Measurements from ENCODE around the gene PPM1L. TPM values are rescaled to one million over a fixed set of nuclear protein-coding genes. Genes with fewer than 3 reads are reported as not detected.

PPM1L gene
- total and polyA plus RNA-seq, 2 of the 13 experiments (the other 11 are each of a cell fraction or from before 2014, with no cell fraction given), result 0.22 to 1.4 TPM

- ChIA-PET POLR2A (no interaction called here), CTCF (ENCODE audit: low intra/inter-chr PET ratio, low total read pairs) (no interaction called here)
- Histone ChIP-seq H3K9me3 (ENCODE audit: low read length) (no peaks in the 10 kb centered on the region), H3K27ac (ENCODE audit: extremely low read length, insufficient read depth, low read length) (no peak overlapping the region), H2AFZ (ENCODE audit: low read length) (no peak overlapping the region), H3K79me2 (ENCODE audit: insufficient read depth, low read length) (no peaks in the 10 kb centered on the region), H3K4me1 (ENCODE audit: insufficient read depth, low read length) (no peaks in the 10 kb centered on the region), H3K27me3 (ENCODE audit: control insufficient read depth in 1 of 2, insufficient read depth in 2 of 2, low read length in 2 of 2) (no peaks in the 10 kb centered on the region), H4K20me1 (ENCODE audit: insufficient read depth, low read length) (no peaks in the 10 kb centered on the region), H3K4me2 (ENCODE audit: low read depth, low read length) (no peak overlapping the region), H3K4me3 (replicated peaks in 1 of 3; ENCODE audit: insufficient read depth in 1 of 3, low read depth in 2 of 3, low read length in 3 of 3) (no peak overlapping the region), H3K9ac (ENCODE audit: insufficient read depth, low read depth, low read length) (no peak overlapping the region), H3K36me3 (replicated peaks in 1 of 2; ENCODE audit: control insufficient read depth in 1 of 2, insufficient read depth in 2 of 2, low read length in 2 of 2) (no peaks in the 10 kb centered on the region)
- no peak for TF ChIP-seq MTERF4 (CRISPR knock-in tag; IDR thresholded peaks at IDR 0.05)
- in situ Hi-C loops (cut with HindIII; ENCODE audit: extremely low pct_ligation_motif_present, low pct_unique_long_range_greater_than_20kb) (no loop called here), intact Hi-C loops (cut with micrococcal nuclease; ENCODE audit: unreplicated experiment) (no loop called here)
- ATAC-seq, result no peak
- no peak for FAIRE-seq
- no peak for DNase-seq (ENCODE audit: low spot score)
- WGBS (ENCODE audit: low lambda C conversion rate), result 0% methylated on average over 2 of the region's 2 CpGs
- BruUV-seq (replicated peaks), result no TSS peak
Measured at GRCh38 chr3:160746976-160747375, 9.1 kb upstream of the PPM1L start.

- DNase-seq (ENCODE audit: low spot score) (no peak), ATAC-seq (no peak), FAIRE-seq (no peak)
- H3K79me2 ChIP-seq (ENCODE audit: insufficient read depth, low read length), result no peaks in the 10 kb centered on the region
- H3K27ac ChIP-seq (ENCODE audit: extremely low read length, insufficient read depth, low read length), result no peak overlapping the region
- CTCF ChIA-PET (ENCODE audit: low intra/inter-chr PET ratio, low total read pairs), result no interaction called here
- BruUV-seq (replicated peaks), result no TSS peak
- in situ Hi-C loops (cut with HindIII; ENCODE audit: extremely low pct_ligation_motif_present, low pct_unique_long_range_greater_than_20kb), result no loop called here
- H3K9me3 ChIP-seq (ENCODE audit: low read length), result no peaks in the 10 kb centered on the region
- H3K4me3 ChIP-seq (replicated peaks in 1 of 3; ENCODE audit: insufficient read depth in 1 of 3, low read depth in 2 of 3, low read length in 3 of 3), result no peak overlapping the region
- no peaks in the 10 kb centered on the region for H3K4me1 ChIP-seq (ENCODE audit: insufficient read depth, low read length)
- no peak overlapping the region for H3K4me2 ChIP-seq (ENCODE audit: low read depth, low read length)
- TF ChIP-seq THRA (CRISPR knock-in tag; IDR thresholded peaks at IDR 0.05; ENCODE audit: borderline replicate concordance), result no peak
- TF ChIP-seq ZNF652 (CRISPR knock-in tag; IDR thresholded peaks at IDR 0.05; ENCODE audit: borderline replicate concordance, low read depth), result no peak
- no peak for TF ChIP-seq ZNF761 (CRISPR knock-in tag; conservative IDR thresholded peaks at IDR 0.05)
- TF ChIP-seq YEATS4 (CRISPR knock-in tag; IDR thresholded peaks at IDR 0.05; ENCODE audit: borderline replicate concordance), result no peak
- no peak for TF ChIP-seq CHD2 (IDR thresholded peaks at IDR 0.05; ENCODE audit: low read depth, low read length)
- no peak for TF ChIP-seq MIER3 (CRISPR knock-in tag; IDR thresholded peaks at IDR 0.05; ENCODE audit: borderline replicate concordance)
- TF ChIP-seq RARG (CRISPR knock-in tag; IDR thresholded peaks at IDR 0.05; ENCODE audit: low read depth), result no peak
- no peak for TF ChIP-seq ZNF768 (CRISPR knock-in tag; IDR thresholded peaks at IDR 0.05)
- TF ChIP-seq ZNF747 (CRISPR knock-in tag; IDR thresholded peaks at IDR 0.05; ENCODE audit: borderline replicate concordance), result no peak
- no peak for TF ChIP-seq ZNF296 (CRISPR knock-in tag; conservative IDR thresholded peaks at IDR 0.05)
- TF ChIP-seq REXO4 (CRISPR knock-in tag; IDR thresholded peaks at IDR 0.05; ENCODE audit: borderline replicate concordance), result no peak
- no peak for TF ChIP-seq POLR2AphosphoS5 (IDR thresholded peaks at IDR 0.05; ENCODE audit: low read depth, low read length)
- no peak for TF ChIP-seq CCAR2 (optimal IDR thresholded peaks at IDR 0.05; ENCODE audit: low read depth, low read length)
- TF ChIP-seq SSRP1 (CRISPR knock-in tag; IDR thresholded peaks at IDR 0.05), result no peak
- TF ChIP-seq ZNF558 (CRISPR knock-in tag; IDR thresholded peaks at IDR 0.05; ENCODE audit: borderline replicate concordance), result no peak
- no peak for TF ChIP-seq ZNF891 (CRISPR knock-in tag; IDR thresholded peaks at IDR 0.05)
- TF ChIP-seq ZNF850 (CRISPR knock-in tag; conservative IDR thresholded peaks at IDR 0.05), result no peak
- no peak for TF ChIP-seq POLR2G (IDR thresholded peaks at IDR 0.05; ENCODE audit: low read depth, low read length)
- TF ChIP-seq BRD4 (CRISPR knock-in tag; IDR thresholded peaks at IDR 0.05), result no peak
- H4K20me1 ChIP-seq (ENCODE audit: insufficient read depth, low read length), result no peaks in the 10 kb centered on the region
- no peaks in the 10 kb centered on the region for H3K36me3 ChIP-seq (replicated peaks in 1 of 2; ENCODE audit: control insufficient read depth in 1 of 2, insufficient read depth in 2 of 2, low read length in 2 of 2)
- POLR2A ChIA-PET, result no interaction called here
- H2AFZ ChIP-seq (ENCODE audit: low read length), result no peak overlapping the region
- no peaks in the 10 kb centered on the region for H3K27me3 ChIP-seq (ENCODE audit: control insufficient read depth in 1 of 2, insufficient read depth in 2 of 2, low read length in 2 of 2)
- WGBS (ENCODE audit: low lambda C conversion rate), result 2% methylated on average over 1 of the region's 1 CpG
- intact Hi-C loops (cut with micrococcal nuclease; ENCODE audit: unreplicated experiment), result no loop called here
- no peak overlapping the region for H3K9ac ChIP-seq (ENCODE audit: insufficient read depth, low read depth, low read length)
Measured at GRCh38 chr3:160747422-160747821, 8.6 kb upstream of the PPM1L start.

Data from HepG2 (cell line).